ENCODE results near the gene SPEM3. TPM values are rescaled to one million over a fixed set of nuclear protein-coding genes. Genes with fewer than 3 reads are reported as not detected.

SPEM3 gene
- total RNA-seq, 3 donors from 2014 or later (not counting 1 experiment from before 2014, with no cell fraction given), result not detected

GRCh38 chr17:7444682-7445618 is 16.3 kb downstream of the SPEM3 start, which contains the start of gene CHRNB1:
Gene CHRNB1 (plus strand): TSS chr17:7445061. CDS start chr17:7445128, 67 bp downstream.
- peak within 1 kb of the TSS; percentile 86 for H3K4me3 Mint-ChIP-seq
- no peaks in the 10 kb centered on the region for H3K9me3 Mint-ChIP-seq
- TF ChIP-seq CTCF (IDR thresholded peaks at IDR 0.05), result no peak
- H3K4me3 ChIP-seq (ENCODE audit: low read length), result peak within 1 kb of the TSS; percentile 5
- H3K4me1 ChIP-seq (ENCODE audit: control insufficient read depth, insufficient read depth, low read length), result peaks cover 29% of the 10 kb centered on the region
- H3K36me3 ChIP-seq (ENCODE audit: control insufficient read depth, insufficient read depth, low read length), result no peaks in the 10 kb centered on the region
- H3K27me3 ChIP-seq (ENCODE audit: control insufficient read depth, insufficient read depth, low read length), result peaks cover 49% of the 10 kb centered on the region
- H3K9me3 ChIP-seq (ENCODE audit: control insufficient read depth, insufficient read depth, low read length), result no peaks in the 10 kb centered on the region
- H3K27ac Mint-ChIP-seq, result peak within 1 kb of the TSS in 1 of 2 donors; percentile 58
- H3K27ac ChIP-seq (ENCODE audit: low read length), result no peak within 1 kb of the TSS
- intact Hi-C loops (cut with micrococcal nuclease), result no loop called here
- peak in 1 of 2 donors; percentile 41 for DNase-seq
- ATAC-seq, result peak; percentile 36 to 66 (median 45)
- H3K27me3 Mint-ChIP-seq (ENCODE audit: low read depth in 2 of 2), result peaks cover 55 to 59% of the 10 kb centered on the region in 2 donors
- no peaks in the 10 kb centered on the region for H3K36me3 Mint-ChIP-seq
- peaks cover 21 to 28% of the 10 kb centered on the region in 2 donors for H3K4me1 Mint-ChIP-seq
- WGBS (ENCODE audit: insufficient coverage), result 6% methylated on average over 51 of the region's 51 CpGs

DNA sequence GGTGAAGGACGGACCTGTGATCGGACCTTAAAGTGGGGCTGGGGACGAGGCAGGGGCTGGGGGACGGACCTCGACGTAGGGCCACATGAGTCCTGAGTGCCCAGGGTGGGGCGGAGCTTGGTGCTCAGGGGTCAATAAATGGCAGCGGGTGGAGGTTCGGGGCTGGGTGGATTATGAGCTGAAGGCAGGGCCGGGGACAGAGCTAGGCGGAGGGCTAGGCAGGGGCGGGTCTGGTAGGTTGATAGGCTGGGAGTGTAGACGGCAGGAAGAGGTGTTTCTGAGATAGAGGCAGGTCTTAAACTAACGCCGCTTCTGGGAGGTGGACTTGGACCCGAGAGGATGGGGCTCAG is 16.9 kb downstream of the SPEM3 start:
- Histone ChIP-seq H3K27me3 (ENCODE audit: control insufficient read depth, insufficient read depth, low read length) (peaks cover 43% of the 10 kb centered on the region), H3K9me3 (ENCODE audit: control insufficient read depth, insufficient read depth, low read length) (no peaks in the 10 kb centered on the region), H3K4me3 (ENCODE audit: low read length) (peak overlapping the region; percentile 5), H3K27ac (ENCODE audit: low read length) (no peak overlapping the region), H3K36me3 (ENCODE audit: control insufficient read depth, insufficient read depth, low read length) (no peaks in the 10 kb centered on the region), H3K4me1 (ENCODE audit: control insufficient read depth, insufficient read depth, low read length) (peaks cover 22% of the 10 kb centered on the region)
- peaks cover 15 to 22% of the 10 kb centered on the region in 2 donors for H3K4me1 Mint-ChIP-seq
- H3K36me3 Mint-ChIP-seq, result no peaks in the 10 kb centered on the region
- no peak for TF ChIP-seq CTCF (IDR thresholded peaks at IDR 0.05)
- H3K4me3 Mint-ChIP-seq, result peak overlapping the region; percentile 86
- peak in 1 of 2 donors; percentile 64 for DNase-seq
- peaks cover 49 to 59% of the 10 kb centered on the region in 2 donors for H3K27me3 Mint-ChIP-seq (ENCODE audit: low read depth in 2 of 2)
- peak overlapping the region in 1 of 2 donors; percentile 58 for H3K27ac Mint-ChIP-seq
- intact Hi-C loops (cut with micrococcal nuclease), result no loop called here
- no peaks in the 10 kb centered on the region for H3K9me3 Mint-ChIP-seq
- ATAC-seq, result peak; percentile 78 to 86 (median 86)
- 6% methylated on average over 16 of the region's 16 CpGs for WGBS (ENCODE audit: insufficient coverage)

DNA sequence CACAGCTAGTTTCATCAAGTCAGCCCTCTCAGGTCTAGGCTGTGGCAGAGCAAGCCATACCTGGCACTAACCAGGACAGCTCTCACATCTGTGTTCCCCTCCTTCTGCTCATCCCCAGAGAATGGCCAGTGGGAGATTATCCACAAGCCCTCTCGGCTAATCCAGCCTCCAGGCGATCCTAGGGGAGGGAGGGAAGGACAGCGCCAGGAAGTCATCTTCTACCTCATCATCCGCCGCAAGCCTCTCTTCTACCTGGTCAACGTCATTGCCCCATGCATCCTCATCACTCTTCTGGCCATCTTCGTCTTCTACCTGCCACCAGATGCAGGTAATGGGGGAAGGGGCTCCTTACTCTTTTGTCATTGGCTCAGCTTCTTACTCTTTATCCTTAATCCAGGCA is 19.8 kb downstream of the SPEM3 start:
- Mint-ChIP-seq H3K36me3 (no peaks in the 10 kb centered on the region), H3K4me3 (no peak overlapping the region), H3K4me1 (peaks cover 14 to 20% of the 10 kb centered on the region in 2 donors), H3K9me3 (no peaks in the 10 kb centered on the region), H3K27ac (no peak overlapping the region), H3K27me3 (ENCODE audit: low read depth in 2 of 2) (peaks cover 29 to 38% of the 10 kb centered on the region in 2 donors)
- WGBS (ENCODE audit: insufficient coverage), result 78% methylated on average over 2 of the region's 7 CpGs
- no peak for DNase-seq
- Histone ChIP-seq H3K27ac (ENCODE audit: low read length) (no peak overlapping the region), H3K27me3 (ENCODE audit: control insufficient read depth, insufficient read depth, low read length) (peaks cover 31% of the 10 kb centered on the region), H3K4me1 (ENCODE audit: control insufficient read depth, insufficient read depth, low read length) (peaks cover 19% of the 10 kb centered on the region), H3K4me3 (ENCODE audit: low read length) (no peak overlapping the region), H3K36me3 (ENCODE audit: control insufficient read depth, insufficient read depth, low read length) (no peaks in the 10 kb centered on the region), H3K9me3 (ENCODE audit: control insufficient read depth, insufficient read depth, low read length) (no peaks in the 10 kb centered on the region)
- TF ChIP-seq CTCF (IDR thresholded peaks at IDR 0.05), result no peak
- intact Hi-C loops (cut with micrococcal nuclease), result no loop called here
- no peak for ATAC-seq

Measured in natural killer cell (primary cell).